Psoas muscle (tissue), 8 donors: ENCODE results near the gene FAM184B. TPM values are rescaled to one million over a fixed set of nuclear protein-coding genes. Genes with fewer than 3 reads are reported as not detected.

ENCODE experiments used
- ATAC-seq, 4 donors: fragments of 200-7000 bp; cut with Tn5 transposase; one replicate each; pipeline ENCODE4 v1.9.1; 2020; ENCODE audit warnings: moderate library complexity in 3 of 4, mild to moderate bottlenecking in 2 of 4
- DNase-seq, 2 donors: peaks; one replicate each; pipeline ENCODE4 v3.0.0-alpha.2; 2020
- H3K27ac ChIP-seq: fragments of 200-600 bp; one replicate; pipeline ENCODE4 v1.8.0; 2022
- H3K27me3 ChIP-seq, 3 donors: fragments of 200-600 bp in 1 of 3; one replicate each; pipeline versions ENCODE4 v1.6.1 to v1.8.0; 2013 to 2022; ENCODE audit warnings: low read length in 2 of 3, mild to moderate bottlenecking in 2 of 3, moderate library complexity in 1 of 3; ENCODE audit not compliant: insufficient read depth in 3 of 3
- H3K36me3 ChIP-seq, 2 donors: fragments of 200-600 bp in 1 of 2; one replicate each; pipeline versions ENCODE4 v1.6.1 to v1.8.0; 2013 to 2022; ENCODE audit warnings: low read depth in 1 of 2, mild to moderate bottlenecking in 1 of 2, moderate library complexity in 1 of 2; ENCODE audit not compliant: insufficient read depth in 1 of 2
- H3K4me1 ChIP-seq: fragments of 200-600 bp; one replicate; pipeline ENCODE4 v1.8.0; 2022
- H3K4me3 ChIP-seq: fragments of 200-600 bp; one replicate; pipeline ENCODE4 v1.8.0; 2022; ENCODE audit warnings: mild to moderate bottlenecking
- H3K9me3 ChIP-seq: fragments of 200-600 bp; one replicate; pipeline ENCODE4 v1.8.0; 2022
- CTCF ChIP-seq: fragments of 200-600 bp; IDR thresholded peaks from one replicate; pipeline ENCODE4 v1.8.0; 2022; ENCODE audit warnings: antibody characterized with exemption
- WGBS, 3 donors: extraction: QIAGEN DNeasy Blood & Tissue Kit; methylation state at CpG; one replicate each; pipeline versions ENCODE4 v1.1.6 to v1.1.7; 2013; 5-methylcytosine and 5-hydroxymethylcytosine counted together
- intact Hi-C, 2 donors: fragments of 100-400 bp; cut with DNase I; formaldehyde crosslinking; loops; one replicate each; pipeline versions ENCODE4 v1.11.0 to v1.14.2; 2022
- polyA plus RNA-seq, 3 donors: library from polyadenylated mRNA; stranded (reverse); fragments of 200-250 nt; gene quantifications; one replicate each; pipeline ENCODE4 v1.2.3, GENCODE V29; 2013
- total RNA-seq, 4 donors: library from RNA; stranded (reverse); fragmentation: NEBNext Ultra II Directional in 2 of 4; extraction: Animal tissue kit (Norgen Biotek cat#: 25700) in 2 of 4; gene quantifications; one replicate each; pipeline versions ENCODE4 v1.2.1 to v1.2.4, GENCODE V29; 2021 to 2023
- donor health status: healthy with polysubstance abuse.
- donor health status: DM: no; HTN: no; CAD: no; lungs with moderate emphysema.
- donor health status: Bipolar disorder and iron deficiency.
- donor health status: healthy.
- donor health status: DM: yes; HTN: yes; CAD: no.
- donor health status: DM: no; HTN: no; CAD: no.
- donor health status: DM: no; HTN: no; CAD: no.
- donor health status: DM: yes; HTN: yes; CAD: no.

The FAM184B gene
- total and polyA plus RNA-seq, 7 donors, result 0.03 to 2.6 (median 0.38) TPM

- Histone ChIP-seq H3K27me3 (no peaks in the 10 kb centered on the region), H3K4me1 (no peaks in the 10 kb centered on the region), H3K4me3 (no peak overlapping the region), H3K36me3 (no peaks in the 10 kb centered on the region), H3K9me3 (no peaks in the 10 kb centered on the region), H3K27ac (no peak overlapping the region)
- DNase-seq (no peak), ATAC-seq (no peak)
- TF ChIP-seq CTCF, result no peak
- 74 to 79% (median 77%) methylated on average over 8 of the region's 8 CpGs for WGBS, 3 donors
- intact Hi-C loops, result no loop called here
Observed at GRCh38 chr4:17654701-17655100, 126.7 kb downstream of the FAM184B start.

- intact Hi-C loops, result no loop called here
- Histone ChIP-seq H3K27ac (no peak overlapping the region), H3K4me3 (no peak overlapping the region), H3K4me1 (no peaks in the 10 kb centered on the region), H3K36me3 (no peaks in the 10 kb centered on the region), H3K9me3 (no peaks in the 10 kb centered on the region), H3K27me3 (no peaks in the 10 kb centered on the region)
- peak in 1 of 2 donors; percentile 77 for DNase-seq
- ATAC-seq, result peak in 3 of 4 donors; percentile 59 to 85 (median 83)
- 44 to 52% (median 45%) methylated on average over 2 of the region's 2 CpGs for WGBS, 3 donors
- TF ChIP-seq CTCF, result no peak
Observed at GRCh38 chr4:17650406-17650805, 131.0 kb downstream of the FAM184B start.

- ATAC-seq (peak in 1 of 4 donors; percentile 49), DNase-seq (no peak)
- Histone ChIP-seq H3K9me3 (no peaks in the 10 kb centered on the region), H3K27ac (no peak overlapping the region), H3K4me1 (no peaks in the 10 kb centered on the region), H3K27me3 (no peaks in the 10 kb centered on the region), H3K36me3 (no peaks in the 10 kb centered on the region), H3K4me3 (no peak overlapping the region)
- WGBS, 3 donors, result 78 to 85% (median 78%) methylated on average over 5 of the region's 5 CpGs
- intact Hi-C loops, result no loop called here
- no peak for TF ChIP-seq CTCF
Observed at GRCh38 chr4:17647927-17648326, 133.5 kb downstream of the FAM184B start.

GRCh38 chr4:17647176-17647806, 134.1 kb downstream of the FAM184B start:
- Histone ChIP-seq H3K9me3 (no peaks in the 10 kb centered on the region), H3K36me3 (no peaks in the 10 kb centered on the region), H3K27me3 (no peaks in the 10 kb centered on the region), H3K4me1 (no peaks in the 10 kb centered on the region), H3K27ac (no peak overlapping the region), H3K4me3 (no peak overlapping the region)
- WGBS, 3 donors, result 84 to 88% (median 85%) methylated on average over 9 of the region's 9 CpGs
- TF ChIP-seq CTCF, result no peak
- ATAC-seq (no peak), DNase-seq (no peak)
- intact Hi-C loops, result no loop called here

GRCh38 chr4:17646693-17647092, 134.7 kb downstream of the FAM184B start:
- Histone ChIP-seq H3K4me1 (no peaks in the 10 kb centered on the region), H3K27ac (no peak overlapping the region), H3K4me3 (no peak overlapping the region), H3K9me3 (no peaks in the 10 kb centered on the region), H3K36me3 (no peaks in the 10 kb centered on the region), H3K27me3 (no peaks in the 10 kb centered on the region)
- intact Hi-C loops, result no loop called here
- WGBS, 3 donors, result 77 to 86% (median 79%) methylated on average over 3 of the region's 3 CpGs
- no peak for ATAC-seq
- TF ChIP-seq CTCF, result no peak
- no peak for DNase-seq
